ENCODE data around the gene CDC20B. TPM values are rescaled to one million over a fixed set of nuclear protein-coding genes. Genes with fewer than 3 reads are reported as not detected.

CDC20B gene
- total and polyA plus RNA-seq, 2 of the 8 experiments (the other 6 are each of a cell fraction or from before 2014, with no cell fraction given): 0.06 TPM; not detected in 1

GRCh38 chr5:55220433-55221185 lies 47.6 kb upstream of the CDC20B start:
- peak overlapping the region; percentile 35 to 68 (median 60) for H3K4me3 ChIP-seq (ENCODE audit: extremely low read depth in 1 of 4, insufficient read depth in 2 of 4, low read depth in 3 of 4, low read length in 4 of 4)
- H3K56ac ChIP-seq (replicated peaks; ENCODE audit: insufficient read length, low read depth, low read length): peak overlapping the region; percentile 5
- H2BK20ac ChIP-seq (ENCODE audit: low read length): no peak overlapping the region
- H3K27me3 ChIP-seq (replicated peaks in 1 of 4; ENCODE audit: control insufficient read depth in 3 of 4, extremely low read depth in 1 of 4, insufficient read depth in 3 of 4, low read length in 3 of 4): peaks cover 46 to 62% (median 59%) of the 10 kb centered on the region in 4 experiments
- H3K23me2 ChIP-seq (ENCODE audit: low read depth, low read length): peaks cover 5% of the 10 kb centered on the region; the same call in 1 of the 2 replicates
- no peak overlapping the region; the same call in 1 of the 2 replicates for H3K18ac ChIP-seq (ENCODE audit: extremely low read depth, low read length)
- DNase-seq (ENCODE audit: low read depth in 1 of 2, low spot score in 2 of 2): peak in 1 of 2 experiments; percentile 81
- H3K4me2 ChIP-seq (ENCODE audit: insufficient read depth in 1 of 2, low read depth in 2 of 2, low read length in 2 of 2): peak overlapping the region; percentile 72 to 96
- H2AK5ac ChIP-seq (ENCODE audit: low read depth, low read length): no peak overlapping the region
- no peaks in the 10 kb centered on the region for H3K79me2 ChIP-seq (ENCODE audit: control insufficient read depth in 1 of 2, insufficient read depth in 2 of 2, low read length in 2 of 2)
- peak overlapping the region; percentile 24 for H3K23ac ChIP-seq (ENCODE audit: insufficient read length)
- peak overlapping the region; percentile 67 for H4K91ac ChIP-seq (replicated peaks; ENCODE audit: insufficient read length, low read length)
- peaks cover 0 to 15% (median 5%) of the 10 kb centered on the region in 4 experiments; a peak in 6 of 7 replicates for H3K4me1 ChIP-seq (replicated peaks in 1 of 4; ENCODE audit: control insufficient read depth in 3 of 4, insufficient read depth in 4 of 4, low read length in 3 of 4)
- H3K9me3 ChIP-seq (ENCODE audit: insufficient read depth in 2 of 2, low read depth in 1 of 2, low read length in 1 of 2): no peaks in the 10 kb centered on the region
- no peaks in the 10 kb centered on the region for H3K79me1 ChIP-seq (ENCODE audit: low read depth, low read length)
- H2BK120ac ChIP-seq (replicated peaks; ENCODE audit: low read depth, low read length): no peak overlapping the region
- peaks cover 3 to 21% of the 10 kb centered on the region in 2 experiments for H4K20me1 ChIP-seq (replicated peaks in 1 of 2; ENCODE audit: control insufficient read depth in 1 of 2, insufficient read depth in 2 of 2, low read length in 2 of 2)
- no peak for FAIRE-seq
- H2BK15ac ChIP-seq (ENCODE audit: low read length): peak overlapping the region; percentile 29; the same call in 1 of the 2 replicates
- no peak overlapping the region for H2BK5ac ChIP-seq (ENCODE audit: low read depth, low read length)
- H2BK12ac ChIP-seq (ENCODE audit: low read depth, low read length): no peak overlapping the region
- peak overlapping the region; percentile 83; the same call in 1 of the 2 replicates for H2AFZ ChIP-seq (ENCODE audit: low read length)
- H3K27ac ChIP-seq (ENCODE audit: low read depth, low read length): no peak overlapping the region
- peak overlapping the region; percentile 57 for H4K8ac ChIP-seq (ENCODE audit: extremely low read depth, insufficient read depth, low read length)
- H3K36me3 ChIP-seq (ENCODE audit: control insufficient read depth in 2 of 4, insufficient read depth in 4 of 4, low read length in 3 of 4): peaks cover 0 to 6% (median 0%) of the 10 kb centered on the region in 4 experiments; a peak in 1 of 8 replicates
- ChIA-PET CTCF (ENCODE audit: partially characterized antibody) (interaction anchor here (0.8 to 7.6 kb wide), 11 partner anchors 10 to 472 kb away, joined by 3 to 105 read pairs (median 5); partner anchors contain the start of gene CCNO), POLR2A (ENCODE audit: partially characterized antibody) (interaction anchor here (1.0 to 2.8 kb wide), 4 partner anchors 11 to 49 kb away, joined by 3 to 21 read pairs (median 3); partner anchors contain the start of gene CCNO)
- WGBS, 2 experiments (ENCODE audit: extremely low coverage in 1 of 2, insufficient coverage in 1 of 2, insufficient read length in 1 of 2, insufficient replicate concordance in 2 of 2, low coverage in 1 of 2, low lambda C conversion rate in 2 of 2, missing lambda C conversion rate in 1 of 2): 1% methylated on average over 56 of the region's 62 CpGs; no CpG with 5 or more reads in 1 of the 2 experiments
- no peak overlapping the region for H3K14ac ChIP-seq (ENCODE audit: insufficient read length)
- H3K4ac ChIP-seq (replicated peaks; ENCODE audit: insufficient read length, low read depth, low read length): no peak overlapping the region
- no peak overlapping the region for H3K9ac ChIP-seq (replicated peaks in 1 of 4; ENCODE audit: extremely low read depth in 1 of 4, low read depth in 3 of 4, low read length in 3 of 4)
- no peak overlapping the region for H4K5ac ChIP-seq (ENCODE audit: insufficient read length, low read depth, low read length)
- TF ChIP-seq CBX5 (IDR thresholded peaks at IDR 0.05; ENCODE audit: low read depth, low read length) (no peak), YY1 (IDR thresholded peaks at IDR 0.05; ENCODE audit: low read depth, low read length) (peak; percentile 64; the same call in 1 of the 2 replicates), RXRA (IDR thresholded peaks at IDR 0.05; ENCODE audit: insufficient read depth, low read depth, low read length) (no peak), HDAC6 (IDR thresholded peaks at IDR 0.05; ENCODE audit: low read depth, low read length) (no peak), POLR2AphosphoS5 (IDR thresholded peaks at IDR 0.05; ENCODE audit: low read depth, low read length) (no peak), BRCA1 (IDR thresholded peaks at IDR 0.05; ENCODE audit: low read depth, low read length) (no peak), TBP (IDR thresholded peaks at IDR 0.05; ENCODE audit: low read depth, low read length) (peak; percentile 27; the same call in 1 of the 2 replicates), SUZ12 (IDR thresholded peaks at IDR 0.05; ENCODE audit: low read length) (peak; percentile 88), GTF2F1 (IDR thresholded peaks at IDR 0.05; ENCODE audit: borderline replicate concordance, low read depth, low read length) (no peak), JUND (IDR thresholded peaks at IDR 0.05; ENCODE audit: low read length) (no peak), FOSL1 (IDR thresholded peaks at IDR 0.05; ENCODE audit: insufficient read depth, low read depth, low read length) (no peak), PHF8 (conservative IDR thresholded peaks at IDR 0.05; ENCODE audit: low read depth, low read length) (peak; percentile 37; the same call in 1 of the 2 replicates)

Measured in H1 (cell line).